H1 (cell line): ENCODE measurements around the gene THADA. TPM values are rescaled to one million over a fixed set of nuclear protein-coding genes. Genes with fewer than 3 reads are reported as not detected.

Experiments used
- CTCF ChIA-PET: fragments of 300-600 bp; sonication (Branson Sonifier 250); formaldehyde crosslinking; loops from one replicate; lab custom pipeline; 2021; ENCODE audit not compliant: partially characterized antibody; lab: Charles Lee
- POLR2A ChIA-PET: fragments of 300-600 bp; sonication (Branson Sonifier 250); formaldehyde crosslinking; loops from one replicate; lab custom pipeline; 2021; ENCODE audit warnings: inconsistent platforms; ENCODE audit not compliant: partially characterized antibody; lab: Charles Lee
- DNase-seq, 2 experiments: peaks; one replicate each; pipeline versions ENCODE4 v3.0.0 to v3.0.0-alpha.2; 2010 to 2022; ENCODE audit warnings: low spot score in 2 of 2, low read depth in 1 of 2, mixed read lengths in 1 of 2
- FAIRE-seq: peaks from 2 replicates; lab custom pipeline; 2011; peaks lifted over from hg19 to GRCh38; lab: Jason Lieb, UNC
- H2AFZ ChIP-seq: 2 replicates; pipeline ENCODE4 v1.8.1; 2012; ENCODE audit warnings: low read length, inconsistent platforms
- H2AK5ac ChIP-seq: 2 replicates; pipeline ENCODE4 v1.6.1; 2013; ENCODE audit warnings: low read depth, low read length
- H2BK120ac ChIP-seq: replicated peaks from 2 replicates; pipeline ENCODE3; 2013; ENCODE audit warnings: low read depth, low read length, inconsistent platforms
- H2BK12ac ChIP-seq: 2 replicates; pipeline ENCODE4 v1.6.1; 2013; ENCODE audit warnings: low read depth, low read length
- H2BK15ac ChIP-seq: 2 replicates; pipeline ENCODE4 v1.6.1; 2013; ENCODE audit warnings: low read length
- H2BK20ac ChIP-seq: 2 replicates; pipeline ENCODE4 v1.6.1; 2013; ENCODE audit warnings: low read length
- H2BK5ac ChIP-seq: 2 replicates; pipeline ENCODE4 v1.6.1; 2013; ENCODE audit warnings: low read depth, low read length
- H3K14ac ChIP-seq: 2 replicates; pipeline ENCODE4 v1.6.1; 2013; ENCODE audit warnings: inconsistent platforms; ENCODE audit not compliant: insufficient read length
- H3K18ac ChIP-seq: 2 replicates; pipeline ENCODE4 v1.6.1; 2013; ENCODE audit warnings: low read length; ENCODE audit errors: extremely low read depth
- H3K23ac ChIP-seq: 2 replicates; pipeline ENCODE4 v1.6.1; 2013; ENCODE audit warnings: inconsistent platforms; ENCODE audit not compliant: insufficient read length
- H3K23me2 ChIP-seq: 2 replicates; pipeline ENCODE4 v1.6.1; 2013; ENCODE audit warnings: low read depth, low read length
- H3K27ac ChIP-seq: 2 replicates; pipeline ENCODE4 v1.6.1; 2011; ENCODE audit warnings: low read depth, low read length, inconsistent platforms
- H3K27me3 ChIP-seq, 4 experiments: replicated peaks in 1 of 4; 1 replicate in 1 of 4; 2 replicates in 3 of 4; pipeline versions ENCODE4 v1.6.1 to v1.8.1; 2011 to 2013; ENCODE audit warnings: low read length in 3 of 4, mild to moderate bottlenecking in 3 of 4, inconsistent platforms in 2 of 4, mixed read lengths in 2 of 4, moderate library complexity in 1 of 4; ENCODE audit not compliant: control insufficient read depth in 3 of 4, insufficient read depth in 3 of 4; ENCODE audit errors: extremely low read depth in 1 of 4
- H3K36me3 ChIP-seq, 4 experiments: 2 replicates each; pipeline versions ENCODE4 v1.6.1 to v1.8.1; 2011 to 2013; ENCODE audit warnings: mild to moderate bottlenecking in 4 of 4, low read length in 3 of 4, moderate library complexity in 2 of 4, control low read depth in 1 of 4, inconsistent platforms in 1 of 4; ENCODE audit not compliant: insufficient read depth in 4 of 4, control insufficient read depth in 2 of 4
- H3K4ac ChIP-seq: replicated peaks from 2 replicates; pipeline ENCODE3; 2013; ENCODE audit warnings: low read length, low read depth, mixed read lengths, inconsistent platforms; ENCODE audit not compliant: insufficient read length
- H3K4me1 ChIP-seq, 4 experiments: replicated peaks in 1 of 4; 1 replicate in 1 of 4; 2 replicates in 3 of 4; pipeline versions ENCODE4 v1.6.1 to v1.8.1; 2011 to 2013; ENCODE audit warnings: low read length in 3 of 4, inconsistent platforms in 2 of 4, mixed read lengths in 1 of 4; ENCODE audit not compliant: insufficient read depth in 4 of 4, control insufficient read depth in 3 of 4
- H3K4me2 ChIP-seq, 2 experiments: 2 replicates each; pipeline versions ENCODE4 v1.6.1 to v1.8.1; 2011 to 2013; ENCODE audit warnings: low read depth in 2 of 2, low read length in 2 of 2, control low read depth in 1 of 2, inconsistent platforms in 1 of 2, mild to moderate bottlenecking in 1 of 2; ENCODE audit not compliant: insufficient read depth in 1 of 2
- H3K4me3 ChIP-seq, 4 experiments: fragments of 200-600, 300-600 bp in 1 of 4; sonication (generic), shearing (Covaris generic), sonication (Bioruptor Twin) in 1 of 4; 2 replicates each; pipeline versions ENCODE4 v1.5.1 to v1.8.1; 2011 to 2016; ENCODE audit warnings: low read length in 4 of 4, low read depth in 3 of 4, control low read depth in 2 of 4, inconsistent platforms in 2 of 4, mild to moderate bottlenecking in 2 of 4, mixed read lengths in 1 of 4, moderate library complexity in 1 of 4; ENCODE audit not compliant: insufficient read depth in 2 of 4; ENCODE audit errors: extremely low read depth in 1 of 4
- H3K56ac ChIP-seq: replicated peaks from 2 replicates; pipeline ENCODE3; 2013; ENCODE audit warnings: low read depth, mild to moderate bottlenecking, mixed read lengths, low read length, inconsistent platforms; ENCODE audit not compliant: insufficient read length
- H3K79me1 ChIP-seq: 2 replicates; pipeline ENCODE4 v1.6.1; 2013; ENCODE audit warnings: low read depth, low read length, control low read depth
- H3K79me2 ChIP-seq, 2 experiments: 2 replicates each; pipeline versions ENCODE4 v1.6.1 to v1.8.1; 2012 to 2013; ENCODE audit warnings: low read length in 2 of 2, mild to moderate bottlenecking in 2 of 2, inconsistent platforms in 1 of 2; ENCODE audit not compliant: insufficient read depth in 2 of 2, control insufficient read depth in 1 of 2
- H3K9ac ChIP-seq, 4 experiments: replicated peaks in 1 of 4; 1 replicate in 1 of 4; 2 replicates in 3 of 4; pipeline versions ENCODE4 v1.6.1 to v1.8.1; 2011 to 2013; ENCODE audit warnings: low read depth in 3 of 4, low read length in 3 of 4, control low read depth in 2 of 4, mild to moderate bottlenecking in 2 of 4, moderate library complexity in 2 of 4, inconsistent platforms in 1 of 4; ENCODE audit errors: extremely low read depth in 1 of 4
- H3K9me3 ChIP-seq, 2 experiments: 2 replicates each; pipeline versions ENCODE4 v1.6.1 to v1.8.1; 2012 to 2013; ENCODE audit warnings: mild to moderate bottlenecking in 2 of 2, moderate library complexity in 2 of 2, control low read depth in 1 of 2, inconsistent platforms in 1 of 2, low read depth in 1 of 2, low read length in 1 of 2, mixed read lengths in 1 of 2; ENCODE audit not compliant: insufficient read depth in 2 of 2
- H4K20me1 ChIP-seq, 2 experiments: replicated peaks in 1 of 2; 2 replicates each; pipeline versions ENCODE3 to v1.8.1; 2011 to 2013; ENCODE audit warnings: inconsistent platforms in 2 of 2, low read length in 2 of 2, mild to moderate bottlenecking in 1 of 2; ENCODE audit not compliant: insufficient read depth in 2 of 2, control insufficient read depth in 1 of 2
- H4K5ac ChIP-seq: 2 replicates; pipeline ENCODE4 v1.6.1; 2013; ENCODE audit warnings: low read length, low read depth, mixed read lengths, inconsistent platforms; ENCODE audit not compliant: insufficient read length
- H4K8ac ChIP-seq: 2 replicates; pipeline ENCODE4 v1.8.0; 2013; ENCODE audit warnings: mild to moderate bottlenecking, moderate library complexity, low read length, inconsistent platforms; ENCODE audit not compliant: insufficient read depth; ENCODE audit errors: extremely low read depth
- H4K91ac ChIP-seq: replicated peaks from 2 replicates; pipeline ENCODE3; 2013; ENCODE audit warnings: low read length, mixed read lengths, inconsistent platforms; ENCODE audit not compliant: insufficient read length
- CHD2 ChIP-seq: IDR thresholded peaks from 2 replicates; pipeline ENCODE4 v1.6.1; 2012; ENCODE audit warnings: low read length, improper control_type of control experiment
- EP300 ChIP-seq, 2 experiments: IDR thresholded peaks; 1 replicate in 1 of 2; 2 replicates in 1 of 2; pipeline ENCODE4 v1.6.1; 2011 to 2012; ENCODE audit warnings: low read depth in 2 of 2, low read length in 2 of 2, mild to moderate bottlenecking in 2 of 2, borderline replicate concordance in 1 of 2, inconsistent platforms in 1 of 2, moderate library complexity in 1 of 2
- GTF2F1 ChIP-seq: IDR thresholded peaks from 2 replicates; pipeline ENCODE4 v1.6.1; 2012; ENCODE audit warnings: low read depth, low read length, improper control_type of control experiment, borderline replicate concordance
- HDAC2 ChIP-seq, 2 experiments: fragments of 300-600 bp in 1 of 2; sonication (generic) in 1 of 2; IDR thresholded peaks; 2 replicates each; pipeline ENCODE4 v1.6.1; 2011 to 2012; ENCODE audit warnings: low read depth in 2 of 2, low read length in 2 of 2, mild to moderate bottlenecking in 2 of 2, moderate library complexity in 2 of 2, borderline replicate concordance in 1 of 2, inconsistent platforms in 1 of 2
- KDM1A ChIP-seq: fragments of 200-600, 300-600 bp; sonication (generic); IDR thresholded peaks from 2 replicates; pipeline ENCODE4 v1.7.1; 2016; ENCODE audit warnings: mild to moderate bottlenecking, low read length, borderline replicate concordance
- MAFK ChIP-seq: IDR thresholded peaks from 2 replicates; pipeline ENCODE4 v1.6.1; 2012; ENCODE audit warnings: low read depth, mild to moderate bottlenecking, improper control_type of control experiment, low read length
- POLR2AphosphoS5 ChIP-seq: IDR thresholded peaks from 2 replicates; pipeline ENCODE4 v1.6.1; 2011; ENCODE audit warnings: low read depth, low read length
- RAD21 ChIP-seq, 2 experiments: IDR thresholded peaks in 1 of 2; conservative IDR thresholded peaks in 1 of 2; 2 replicates each; pipeline ENCODE4 v1.6.1; 2011; ENCODE audit warnings: low read depth in 2 of 2, low read length in 2 of 2, improper control_type of control experiment in 1 of 2, inconsistent platforms in 1 of 2, mild to moderate bottlenecking in 1 of 2, moderate library complexity in 1 of 2
- RFX5 ChIP-seq: IDR thresholded peaks from 2 replicates; pipeline ENCODE4 v1.6.1; 2011; ENCODE audit warnings: low read depth, low read length, improper control_type of control experiment, borderline replicate concordance
- SIX5 ChIP-seq: IDR thresholded peaks from 2 replicates; pipeline ENCODE4 v1.6.1; 2011; ENCODE audit warnings: mild to moderate bottlenecking, low read depth, low read length
- TEAD4 ChIP-seq: IDR thresholded peaks from 2 replicates; pipeline ENCODE4 v1.6.1; 2012; ENCODE audit warnings: low read depth, low read length, inconsistent platforms, mixed read lengths
- YY1 ChIP-seq: IDR thresholded peaks from 2 replicates; pipeline ENCODE4 v1.6.1; 2011; ENCODE audit warnings: low read depth, mild to moderate bottlenecking, low read length
- ZNF274 ChIP-seq: IDR thresholded peaks from 2 replicates; pipeline ENCODE4 v1.7.0; 2012; ENCODE audit warnings: low read length, borderline replicate concordance; ENCODE audit errors: extremely low read depth
- WGBS, 2 experiments: shearing (Covaris generic) in 1 of 2; methylation state at CpG; one replicate each; pipeline versions ENCODE4 v1.1.6 to v1.1.7; 2013 to 2015; ENCODE audit warnings: low lambda C conversion rate in 2 of 2, mixed read lengths in 2 of 2, inconsistent platforms in 1 of 2, low coverage in 1 of 2, missing lambda C conversion rate in 1 of 2; ENCODE audit not compliant: insufficient replicate concordance in 2 of 2, insufficient coverage in 1 of 2, insufficient read length in 1 of 2; ENCODE audit errors: extremely low coverage in 1 of 2, missing lambda C conversion rate in 1 of 2; 5-methylcytosine and 5-hydroxymethylcytosine counted together
- polyA plus RNA-seq, 7 experiments: library from polyadenylated mRNA; depleted of rRNA in 3 of 7; stranded (reverse) in 5 of 7; unstranded in 2 of 7; fragments of >200 nt in 5 of 7; fragments of 200-250 nt in 2 of 7; gene quantifications; 1 replicate in 5 of 7; 2 replicates in 1 of 7; 4 replicates in 1 of 7; pipeline versions ENCODE4 v1.2.1 to v1.2.3, GENCODE V29; 2011 to 2013; ENCODE audit warnings: missing spikeins in 2 of 7, mixed read lengths in 2 of 7
- total RNA-seq: library from RNA; stranded (reverse); fragmentation: NEBNext Ultra II Directional; extraction: Animal tissue kit (Norgen Biotek cat#: 25700); gene quantifications from 2 replicates; pipeline ENCODE4 v1.2.1, GENCODE V29; 2021

The THADA gene
- total and polyA plus RNA-seq, 2 of the 8 experiments (the other 6 are each of a cell fraction or from before 2014, with no cell fraction given), result 22.4 to 26.8 TPM

DNA sequence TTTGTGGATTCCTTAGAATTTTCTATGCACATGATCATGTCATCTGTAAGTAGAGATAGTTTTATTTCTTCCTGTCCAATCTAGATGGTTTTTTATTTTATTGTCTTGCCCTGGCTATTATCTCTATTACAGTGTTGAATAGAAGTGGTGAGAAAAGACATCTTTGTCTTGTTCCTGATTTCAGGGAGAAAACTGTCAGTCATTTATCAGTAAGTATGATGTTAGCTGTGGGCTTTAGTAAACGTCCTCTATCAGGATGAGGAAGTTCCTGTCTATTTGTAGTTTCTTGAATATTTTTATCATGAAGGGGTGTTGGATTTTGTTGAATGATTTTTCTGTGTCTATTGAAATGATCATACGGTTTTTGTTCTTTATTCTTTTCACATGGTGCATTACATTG, 46.5 kb upstream of the THADA start:
- Histone ChIP-seq H4K20me1 (no peaks in the 10 kb centered on the region), H3K18ac (no peak overlapping the region), H3K4ac (no peak overlapping the region), H3K9me3 (0 out of 4 replicates have a peak, but pooled peaks cover 0 to 2% of the 10 kb centered on the region in 2 experiments), H3K4me2 (no peak overlapping the region), H2BK5ac (no peak overlapping the region), H2AFZ (no peak overlapping the region), H3K27ac (no peak overlapping the region), H3K27me3 (peaks cover 0 to 9% (median 6%) of the 10 kb centered on the region in 4 experiments; a peak in 5 of 7 replicates), H4K91ac (no peak overlapping the region), H3K9ac (no peak overlapping the region), H3K4me3 (no peak overlapping the region), H3K4me1 (peaks cover 0 to 6% (median 0%) of the 10 kb centered on the region in 4 experiments; a peak in 3 of 7 replicates), H2BK20ac (no peak overlapping the region), H3K14ac (no peak overlapping the region), H2BK12ac (no peak overlapping the region), H3K23ac (no peak overlapping the region), H4K5ac (no peak overlapping the region), H3K36me3 (no peaks in the 10 kb centered on the region), H3K56ac (no peak overlapping the region), H2AK5ac (no peak overlapping the region), H3K79me2 (no peaks in the 10 kb centered on the region), H3K23me2 (peaks cover 8% of the 10 kb centered on the region), H3K79me1 (no peaks in the 10 kb centered on the region), H2BK120ac (no peak overlapping the region), H2BK15ac (no peak overlapping the region), H4K8ac (no peak overlapping the region)
- FAIRE-seq (no peak), DNase-seq (no peak)
- ChIA-PET CTCF (interaction anchor here (1.5 kb wide), 1 partner anchor 10 kb away, joined by 4 read pairs; no protein-coding TSS in a partner anchor), POLR2A (no interaction called here)
- 77% methylated on average over 2 of the region's 2 CpGs; no CpG with 5 or more reads in 1 of the 2 experiments for WGBS, 2 experiments
- TF ChIP-seq YY1 (no peak), KDM1A (no peak), SIX5 (no peak), RAD21 (IDR thresholded peaks at IDR 0.05 in 1 of 2, conservative IDR thresholded peaks at IDR 0.05 in 1 of 2; ENCODE audit: low read depth in 2 of 2, low read length in 2 of 2) (no peak), RFX5 (no peak), HDAC2 (IDR thresholded peaks at IDR 0.05; ENCODE audit: borderline replicate concordance in 1 of 2, low read depth in 2 of 2, low read length in 2 of 2) (no peak), ZNF274 (no peak), CHD2 (no peak), EP300 (IDR thresholded peaks at IDR 0.05; ENCODE audit: borderline replicate concordance in 1 of 2, low read depth in 2 of 2, low read length in 2 of 2) (no peak), GTF2F1 (no peak), MAFK (no peak), TEAD4 (no peak), POLR2AphosphoS5 (no peak)
